SHP77 (cell line): ENCODE measurements around the gene ZNF638.

Experiments used
- DNase-seq, 2 experiments: peaks; one replicate each; lab custom pipeline; 2025; lab: John Stamatoyannopoulos, UW

ZNF638 gene

GRCh38 chr2:71336802-71337201, 5.2 kb downstream of the ZNF638 start:
- no peak for DNase-seq

GRCh38 chr2:71337776-71338175, 6.2 kb downstream of the ZNF638 start:
- DNase-seq: no peak

GRCh38 chr2:71339685-71340084, 8.1 kb downstream of the ZNF638 start:
- no peak for DNase-seq

GRCh38 chr2:71340176-71340575, 8.6 kb downstream of the ZNF638 start:
- no peak for DNase-seq

GRCh38 chr2:71341645-71342044, 10.1 kb downstream of the ZNF638 start:
- DNase-seq: no peak

- DNase-seq: no peak
Measured at GRCh38 chr2:71346065-71346464, 14.5 kb downstream of the ZNF638 start.

GRCh38 chr2:71347517-71347916, 15.9 kb downstream of the ZNF638 start:
- no peak for DNase-seq

- DNase-seq: no peak
Measured at GRCh38 chr2:71348302-71348701, 16.7 kb downstream of the ZNF638 start.

GRCh38 chr2:71353248-71353647, 21.7 kb downstream of the ZNF638 start:
- DNase-seq: no peak

- no peak for DNase-seq
Measured at GRCh38 chr2:71358931-71359671, 27.5 kb downstream of the ZNF638 start.

GRCh38 chr2:71360434-71360975, 28.9 kb downstream of the ZNF638 start:
- DNase-seq: no peak

- no peak for DNase-seq
Measured at GRCh38 chr2:71361631-71362030, 30.0 kb downstream of the ZNF638 start.

- no peak for DNase-seq
Measured at GRCh38 chr2:71362447-71362846, 30.9 kb downstream of the ZNF638 start.

GRCh38 chr2:71370015-71370414, 38.4 kb downstream of the ZNF638 start:
- DNase-seq: no peak

GRCh38 chr2:71372042-71372441, 40.5 kb downstream of the ZNF638 start:
- DNase-seq: no peak

GRCh38 chr2:71379086-71379485, 47.5 kb downstream of the ZNF638 start:
- no peak for DNase-seq

GRCh38 chr2:71380665-71381064, 49.1 kb downstream of the ZNF638 start:
- no peak for DNase-seq

GRCh38 chr2:71385012-71385411, 53.4 kb downstream of the ZNF638 start:
- no peak for DNase-seq

GRCh38 chr2:71388214-71388613, 56.6 kb downstream of the ZNF638 start:
- no peak for DNase-seq

GRCh38 chr2:71389384-71390072, 57.9 kb downstream of the ZNF638 start:
- DNase-seq: no peak

- no peak for DNase-seq
Measured at GRCh38 chr2:71393216-71393615, 61.6 kb downstream of the ZNF638 start.

GRCh38 chr2:71395471-71395870, 63.9 kb downstream of the ZNF638 start:
- DNase-seq: no peak

GRCh38 chr2:71402427-71402826, 70.8 kb downstream of the ZNF638 start:
- no peak for DNase-seq
